Adrenal gland (tissue), 12 donors: Measurements from ENCODE around the gene PLEKHH1. TPM values are rescaled to one million over a fixed set of nuclear protein-coding genes. Genes with fewer than 3 reads are reported as not detected.
A peak's percentile ranks its signal among the peaks of the same experiment; 100 is the strongest.

Experiments
- DNase-seq, 7 donors: peaks; one replicate each; pipeline ENCODE4 v3.0.0-alpha.2; 2019 to 2020
- H3K27ac ChIP-seq, 5 donors: fragments of 200-600 bp; sonication (generic) in 4 of 5; 1 replicate in 3 of 5; 2 replicates in 2 of 5; pipeline versions ENCODE4 v1.5.1 to v1.8.0; 2016 to 2020; ENCODE audit warnings: mild to moderate bottlenecking in 1 of 5
- H3K27me3 ChIP-seq: fragments of 200-600 bp; 2 replicates; pipeline ENCODE4 v1.8.0; 2021
- H3K36me3 ChIP-seq, 2 donors: fragments of 200-600 bp; replicated peaks in 1 of 2; 1 replicate in 1 of 2; 2 replicates in 1 of 2; pipeline versions ENCODE4 v1.5.1 to v1.8.0; 2018 to 2022
- H3K4me1 ChIP-seq, 2 donors: fragments of 200-600 bp; replicated peaks in 1 of 2; 1 replicate in 1 of 2; 2 replicates in 1 of 2; pipeline versions ENCODE4 v1.5.1 to v1.8.0; 2018 to 2021
- H3K4me3 ChIP-seq, 4 donors: fragments of 200-600 bp; sonication (generic) in 3 of 4; one replicate each; pipeline ENCODE4 v1.5.1; 2016 to 2018
- H3K9me3 ChIP-seq, 3 donors: fragments of 200-600 bp; sonication (generic) in 1 of 3; replicated peaks in 1 of 3; 1 replicate in 2 of 3; 2 replicates in 1 of 3; pipeline versions ENCODE4 v1.5.1 to v1.8.0; 2016 to 2021
- CTCF ChIP-seq, 6 experiments: fragments of 450-650 bp in 4 of 6; fragments of 200-600 bp in 2 of 6; sonication (generic) in 1 of 6; IDR thresholded peaks; 1 replicate in 5 of 6; 2 replicates in 1 of 6; pipeline versions ENCODE4 v1.5.1 to v1.8.0; 2016 to 2021; ENCODE audit warnings: antibody characterized with exemption in 6 of 6, mild to moderate bottlenecking in 2 of 6, moderate library complexity in 1 of 6
- POLR2A ChIP-seq, 2 donors: fragments of 450-650 bp; IDR thresholded peaks; one replicate each; pipeline ENCODE4 v1.6.1; 2017; ENCODE audit warnings: antibody characterized with exemption in 2 of 2, mild to moderate bottlenecking in 2 of 2, moderate library complexity in 1 of 2
- WGBS, 4 donors: extraction: QIAGEN DNeasy Blood & Tissue Kit in 2 of 4; methylation state at CpG; one replicate each; pipeline versions ENCODE4 v1.1.5 to v1.1.7; 2013 to 2017; 5-methylcytosine and 5-hydroxymethylcytosine counted together
- intact Hi-C, 2 donors: fragments of 100-400 bp; cut with DNase I; formaldehyde crosslinking; loops; one replicate each; pipeline versions ENCODE4 v1.14.1 to v1.15.0; 2022 to 2023
- polyA plus RNA-seq, 3 donors: library from polyadenylated mRNA; stranded (reverse); fragments of 200-250 nt in 2 of 3; fragments of 350-450 nt in 1 of 3; fragmentation: Illumina TruSeq in 1 of 3; extraction: RNeasy Lipid Tissue Mini Kit (QIAGEN cat#74804) in 1 of 3; gene quantifications; one replicate each; pipeline ENCODE4 v1.2.3, GENCODE V29; 2013 to 2014
- total RNA-seq, 9 donors: library from RNA; depleted of rRNA in 4 of 9; stranded (reverse); fragments of >200 nt in 4 of 9; fragments of 120-200 nt in 1 of 9; fragmentation: NEBNext Ultra II Directional in 1 of 9; extraction: Animal tissue kit (Norgen Biotek cat#: 25700) in 1 of 9; gene quantifications; one replicate each; pipeline versions ENCODE4 v1.1.0 to v1.2.4, GENCODE V29; 2013 to 2023
- donor health status: healthy with polysubstance abuse.
- donor health status: Bipolar disorder and iron deficiency.
- donor health status: DM: yes; HTN: yes; CAD: no.
- donor health status: DM: no; HTN: no; CAD: no.
- donor health status: DM: no; HTN: no; CAD: no.
- donor health status: DM: yes; HTN: yes; CAD: no.

The PLEKHH1 gene
- total and polyA plus RNA-seq, 12 donors: 8.3 to 50.4 (median 20.2) TPM

GRCh38 chr14:67532606-67532997 lies 488 bp upstream of the PLEKHH1 start:
- Histone ChIP-seq H3K36me3 (no peaks in the 10 kb centered on the region), H3K4me3 (peak overlapping the region in 3 of 4 donors; percentile 34 to 73 (median 44)), H3K9me3 (no peaks in the 10 kb centered on the region), H3K4me1 (peaks cover 0 to 7% of the 10 kb centered on the region in 2 donors), H3K27me3 (no peaks in the 10 kb centered on the region), H3K27ac (peak overlapping the region; percentile 36 to 85 (median 83))
- intact Hi-C loops: no loop called here
- DNase-seq: no peak
- TF ChIP-seq CTCF (IDR thresholded peaks at IDR 0.05): no peak
- no peak for TF ChIP-seq POLR2A (IDR thresholded peaks at IDR 0.05)
- 16 to 33% (median 18%) methylated on average over 13 to 23 of the region's 23 CpGs for WGBS, 4 donors

GRCh38 chr14:67533754-67534085 lies 630 bp downstream of the PLEKHH1 start:
- Histone ChIP-seq H3K27me3 (no peaks in the 10 kb centered on the region), H3K4me3 (peak overlapping the region in 3 of 4 donors; percentile 29 to 73 (median 44)), H3K27ac (peak overlapping the region in 4 of 5 donors; percentile 36 to 85 (median 83)), H3K4me1 (peaks cover 0 to 18% of the 10 kb centered on the region in 2 donors), H3K9me3 (no peaks in the 10 kb centered on the region), H3K36me3 (no peaks in the 10 kb centered on the region)
- no peak for TF ChIP-seq POLR2A (IDR thresholded peaks at IDR 0.05)
- no peak for TF ChIP-seq CTCF (IDR thresholded peaks at IDR 0.05)
- WGBS, 4 donors: 19 to 31% (median 21%) methylated on average over 6 of the region's 6 CpGs
- intact Hi-C loops: no loop called here
- DNase-seq: peak in 5 of 7 donors; percentile 38 to 70 (median 45)

- Histone ChIP-seq H3K4me3 (no peak overlapping the region), H3K27ac (no peak overlapping the region), H3K27me3 (no peaks in the 10 kb centered on the region), H3K36me3 (no peaks in the 10 kb centered on the region), H3K9me3 (no peaks in the 10 kb centered on the region), H3K4me1 (peaks cover 0 to 18% of the 10 kb centered on the region in 2 donors)
- 65 to 81% (median 81%) methylated on average over 3 to 4 of the region's 4 CpGs for WGBS, 4 donors
- DNase-seq: no peak
- intact Hi-C loops: no loop called here
- no peak for TF ChIP-seq POLR2A (IDR thresholded peaks at IDR 0.05)
- no peak for TF ChIP-seq CTCF (IDR thresholded peaks at IDR 0.05)
Observed at GRCh38 chr14:67536087-67536486, 3.0 kb downstream of the PLEKHH1 start.

GRCh38 chr14:67537736-67538135 lies 4.6 kb downstream of the PLEKHH1 start:
- Histone ChIP-seq H3K9me3 (no peaks in the 10 kb centered on the region), H3K4me1 (peaks cover 0 to 24% of the 10 kb centered on the region in 2 donors), H3K27ac (peak overlapping the region in 1 of 5 donors; percentile 5), H3K4me3 (no peak overlapping the region), H3K27me3 (no peaks in the 10 kb centered on the region), H3K36me3 (no peaks in the 10 kb centered on the region)
- TF ChIP-seq POLR2A (IDR thresholded peaks at IDR 0.05) (no peak), CTCF (IDR thresholded peaks at IDR 0.05) (no peak)
- WGBS, 4 donors: 63 to 76% (median 72%) methylated on average over 3 of the region's 3 CpGs
- no peak for DNase-seq
- intact Hi-C loops: no loop called here
